DLD1 (cell line): ENCODE results near the gene RBMS3.

Source experiments
- in situ Hi-C: cut with HindIII; loops from 2 replicates; pipeline ENCODE4 v1.10.0; 2017; ENCODE audit warnings: low sequenced_read_pairs

Gene RBMS3

GRCh38 chr3:29701326-29701983 lies 420.6 kb downstream of the RBMS3 start:
- in situ Hi-C loops, result no loop called here

DNA sequence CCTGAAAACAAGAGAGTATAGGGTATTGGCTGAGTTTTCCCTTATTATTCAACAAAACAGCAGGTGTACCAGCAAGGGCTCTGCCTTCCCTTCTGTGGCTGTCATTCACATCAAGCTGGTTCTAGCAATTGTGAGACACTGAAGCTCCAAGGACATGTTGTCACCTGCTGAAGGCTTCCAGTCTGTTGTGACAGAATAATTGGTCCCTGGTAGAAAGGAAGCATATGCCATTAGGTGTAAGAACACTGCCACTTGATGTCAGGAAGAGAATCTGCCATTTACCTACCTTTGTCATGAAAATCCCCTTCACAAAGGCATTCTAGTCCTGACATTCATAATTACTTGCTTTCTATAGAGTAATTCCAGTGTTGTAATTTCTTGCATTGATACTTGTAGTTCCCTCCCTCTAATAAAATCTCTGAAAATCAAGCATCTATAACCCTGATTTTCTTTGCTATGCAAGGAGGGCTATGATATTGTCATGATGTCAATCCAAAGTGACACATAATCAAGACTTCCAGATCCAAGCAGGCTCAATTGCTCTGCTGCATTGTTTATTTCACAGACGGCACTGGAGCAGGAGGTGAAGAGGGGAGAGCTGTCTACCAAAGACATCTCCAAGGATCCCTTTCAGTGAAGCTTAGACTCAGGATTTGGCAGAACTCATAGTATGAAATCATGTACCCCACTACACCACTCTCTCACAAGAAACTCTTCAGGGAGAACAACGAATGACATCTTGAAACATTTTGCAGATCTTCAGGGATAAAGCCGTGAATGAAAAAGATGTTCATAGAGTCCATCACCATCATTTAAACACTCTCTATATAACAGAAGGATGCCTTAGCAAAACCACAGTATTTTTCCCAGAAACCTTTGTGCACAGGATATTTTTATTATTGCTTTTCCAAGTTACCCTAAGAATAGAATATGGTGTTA lies 425.3 kb downstream of the RBMS3 start:
- in situ Hi-C loops, result no loop called here

DNA sequence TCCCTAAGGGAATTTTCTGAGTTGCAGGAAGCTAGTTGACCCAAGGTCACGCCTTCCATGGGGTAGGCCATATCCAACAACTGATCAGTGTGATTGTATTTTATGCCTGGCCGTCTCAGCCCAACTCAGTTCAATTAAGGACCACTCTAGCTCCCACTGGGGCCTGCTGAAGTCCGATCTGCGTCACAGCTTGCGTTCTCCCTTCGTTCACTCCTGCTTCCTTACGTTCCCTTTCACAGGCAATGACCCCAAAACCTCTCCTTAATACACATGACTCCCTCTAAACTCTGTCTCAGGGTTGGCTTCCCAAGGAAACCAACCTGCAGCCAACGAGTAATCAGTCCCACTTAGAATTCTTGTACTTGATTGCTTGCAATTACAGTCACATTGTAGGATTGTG lies 428.0 kb downstream of the RBMS3 start:
- in situ Hi-C loops, result no loop called here

GRCh38 chr3:29711255-29711771 lies 430.4 kb downstream of the RBMS3 start:
- in situ Hi-C loops, result no loop called here

GRCh38 chr3:29716213-29716612 lies 435.3 kb downstream of the RBMS3 start:
- in situ Hi-C loops, result no loop called here

GRCh38 chr3:29718661-29719065 lies 437.8 kb downstream of the RBMS3 start:
- in situ Hi-C loops, result no loop called here

DNA sequence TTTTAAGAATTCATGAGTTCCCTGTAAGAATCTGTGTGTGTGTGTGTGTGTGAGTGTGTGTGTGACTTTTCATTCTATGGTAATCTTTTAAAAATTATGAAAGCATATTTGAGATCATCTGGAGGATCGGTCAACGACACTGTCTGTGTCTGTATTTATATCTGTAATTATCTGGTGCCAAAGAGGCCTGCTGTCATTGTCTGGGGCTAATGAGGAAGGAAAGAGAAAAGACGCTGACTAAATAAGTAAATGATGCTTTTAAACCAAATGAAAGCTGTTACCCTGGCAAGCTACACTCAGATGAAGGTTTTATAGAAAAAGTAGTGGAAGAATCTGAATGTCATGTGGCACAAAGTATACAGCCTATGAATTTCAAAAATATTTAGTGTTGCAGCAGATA lies 439.8 kb downstream of the RBMS3 start:
- in situ Hi-C loops, result no loop called here

- in situ Hi-C loops, result no loop called here
Measured at GRCh38 chr3:29721789-29722188, 440.9 kb downstream of the RBMS3 start.

DNA sequence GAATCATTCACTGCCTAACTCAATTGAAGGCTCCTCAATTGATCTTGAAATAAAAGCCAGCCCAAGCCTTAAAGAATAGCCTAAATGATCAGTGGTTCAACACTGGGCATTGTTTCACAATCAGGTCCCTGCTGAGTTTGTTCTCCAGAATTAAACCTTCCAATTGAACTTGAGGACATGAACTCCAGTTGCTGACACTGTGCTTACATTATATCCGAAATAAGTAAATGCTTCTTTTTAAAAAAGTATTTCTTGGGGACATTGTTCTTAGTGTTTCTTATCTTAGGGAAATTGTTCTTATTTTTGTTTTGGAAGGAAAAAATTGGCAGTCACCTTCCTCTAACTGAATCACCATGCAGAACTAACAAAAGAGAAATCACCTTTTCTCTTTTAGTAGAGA lies 450.2 kb downstream of the RBMS3 start:
- in situ Hi-C loops, result no loop called here

- in situ Hi-C loops, result no loop called here
Measured at GRCh38 chr3:29741231-29741630, 460.4 kb downstream of the RBMS3 start.

- in situ Hi-C loops, result no loop called here
Measured at GRCh38 chr3:29745232-29745870, 464.5 kb downstream of the RBMS3 start.

GRCh38 chr3:29746163-29746760 lies 465.4 kb downstream of the RBMS3 start:
- in situ Hi-C loops, result no loop called here

DNA sequence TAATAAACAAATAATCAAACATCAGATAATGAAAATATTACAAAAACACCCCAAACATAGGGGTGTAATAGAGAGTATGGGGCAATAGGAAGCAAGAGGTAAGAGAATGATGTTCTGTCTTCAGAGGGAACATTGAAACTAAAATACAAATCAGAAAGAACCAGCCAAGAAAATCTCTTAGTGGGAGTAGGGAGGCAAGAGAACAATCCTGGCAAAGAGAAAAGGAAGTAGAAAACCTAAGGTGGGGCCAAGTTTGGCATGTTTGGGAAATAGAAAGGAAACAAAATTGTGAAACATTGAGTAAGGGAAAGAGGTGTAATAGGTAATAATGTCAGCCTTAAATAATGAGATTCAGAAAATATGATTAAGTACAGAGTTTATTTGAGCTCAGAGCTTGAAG lies 467.1 kb downstream of the RBMS3 start:
- in situ Hi-C loops, result no loop called here

GRCh38 chr3:29751647-29752314 lies 470.9 kb downstream of the RBMS3 start:
- in situ Hi-C loops, result no loop called here

- in situ Hi-C loops, result no loop called here
Measured at GRCh38 chr3:29754346-29754745, 473.5 kb downstream of the RBMS3 start.

DNA sequence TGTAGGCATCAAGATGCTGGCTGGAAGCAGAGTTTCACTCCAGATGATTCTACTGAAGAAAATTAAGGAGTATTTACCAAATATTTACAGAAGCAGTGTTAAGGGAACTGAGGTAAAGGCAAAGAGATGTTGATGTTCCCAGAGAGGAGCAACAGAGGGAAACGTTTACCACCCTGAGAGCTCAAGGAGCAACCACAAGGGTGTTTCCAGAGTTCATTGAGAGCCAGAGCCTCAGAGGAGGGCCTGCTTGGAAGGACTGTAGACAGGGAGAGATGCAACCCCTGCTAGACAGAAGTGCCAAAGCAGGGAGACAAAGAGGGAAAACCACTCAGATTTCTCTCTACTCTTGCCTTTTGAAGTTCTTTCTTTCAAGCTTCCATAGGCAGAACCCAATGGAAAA lies 474.5 kb downstream of the RBMS3 start:
- in situ Hi-C loops, result no loop called here

- in situ Hi-C loops, result no loop called here
Measured at GRCh38 chr3:29757054-29757777, 476.3 kb downstream of the RBMS3 start.

DNA sequence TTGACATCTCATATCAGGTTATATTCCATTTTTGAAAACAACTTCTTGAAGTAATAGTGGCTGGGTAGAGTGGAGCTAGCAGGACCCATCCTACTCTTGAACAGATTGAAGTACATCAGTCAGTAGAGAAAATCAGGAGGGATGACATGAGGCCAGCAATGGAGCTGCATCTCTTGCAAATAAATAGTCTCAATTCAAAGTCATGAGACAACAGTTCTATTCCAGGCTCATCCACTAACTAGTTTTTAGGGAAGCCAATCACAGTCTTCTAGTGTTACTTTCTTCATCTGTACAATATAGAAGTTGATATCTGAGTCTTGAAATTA lies 477.2 kb downstream of the RBMS3 start:
- in situ Hi-C loops, result no loop called here

DNA sequence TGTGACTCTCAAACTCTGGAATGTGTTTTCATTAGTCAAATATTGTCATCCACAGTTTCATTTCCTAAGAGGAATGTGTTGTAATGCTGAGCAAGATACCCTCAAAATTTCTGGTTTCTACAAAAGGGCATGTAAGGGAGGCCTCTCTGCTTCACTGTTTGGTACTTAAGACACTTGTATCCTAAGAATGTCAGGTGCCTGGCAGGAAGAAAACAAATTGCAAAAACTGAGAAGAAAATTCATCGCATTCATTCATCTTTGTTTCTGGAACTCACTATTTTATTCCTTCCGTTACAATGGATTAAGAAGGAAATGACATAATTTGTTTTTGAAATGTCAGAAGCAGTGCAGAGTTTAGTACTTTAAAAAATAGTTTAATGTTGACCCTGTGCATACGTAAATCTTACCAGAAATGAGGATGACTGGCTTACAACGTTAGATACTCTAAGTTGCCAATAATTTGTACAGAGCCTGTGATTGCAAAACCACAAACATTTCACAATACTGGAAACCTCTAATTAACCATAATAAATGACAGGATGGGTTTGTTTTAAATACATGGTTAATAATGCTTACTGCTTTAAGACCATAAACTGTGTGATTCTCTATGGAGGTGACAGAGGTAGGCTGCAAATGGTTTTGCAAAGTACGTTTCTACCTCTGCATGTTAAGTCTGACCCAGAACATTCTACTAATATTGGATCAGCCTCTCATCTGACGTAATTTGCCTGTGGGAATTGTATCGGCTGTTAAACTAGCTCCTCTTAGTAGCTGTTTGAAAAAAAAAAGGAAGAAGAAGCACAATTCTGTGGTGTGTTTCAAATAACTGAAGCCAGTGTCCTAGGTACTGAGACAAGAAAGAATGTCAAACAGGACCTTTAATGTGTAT lies 477.8 kb downstream of the RBMS3 start:
- in situ Hi-C loops, result no loop called here
